ENCODE data around the gene EFEMP2.

DNA sequence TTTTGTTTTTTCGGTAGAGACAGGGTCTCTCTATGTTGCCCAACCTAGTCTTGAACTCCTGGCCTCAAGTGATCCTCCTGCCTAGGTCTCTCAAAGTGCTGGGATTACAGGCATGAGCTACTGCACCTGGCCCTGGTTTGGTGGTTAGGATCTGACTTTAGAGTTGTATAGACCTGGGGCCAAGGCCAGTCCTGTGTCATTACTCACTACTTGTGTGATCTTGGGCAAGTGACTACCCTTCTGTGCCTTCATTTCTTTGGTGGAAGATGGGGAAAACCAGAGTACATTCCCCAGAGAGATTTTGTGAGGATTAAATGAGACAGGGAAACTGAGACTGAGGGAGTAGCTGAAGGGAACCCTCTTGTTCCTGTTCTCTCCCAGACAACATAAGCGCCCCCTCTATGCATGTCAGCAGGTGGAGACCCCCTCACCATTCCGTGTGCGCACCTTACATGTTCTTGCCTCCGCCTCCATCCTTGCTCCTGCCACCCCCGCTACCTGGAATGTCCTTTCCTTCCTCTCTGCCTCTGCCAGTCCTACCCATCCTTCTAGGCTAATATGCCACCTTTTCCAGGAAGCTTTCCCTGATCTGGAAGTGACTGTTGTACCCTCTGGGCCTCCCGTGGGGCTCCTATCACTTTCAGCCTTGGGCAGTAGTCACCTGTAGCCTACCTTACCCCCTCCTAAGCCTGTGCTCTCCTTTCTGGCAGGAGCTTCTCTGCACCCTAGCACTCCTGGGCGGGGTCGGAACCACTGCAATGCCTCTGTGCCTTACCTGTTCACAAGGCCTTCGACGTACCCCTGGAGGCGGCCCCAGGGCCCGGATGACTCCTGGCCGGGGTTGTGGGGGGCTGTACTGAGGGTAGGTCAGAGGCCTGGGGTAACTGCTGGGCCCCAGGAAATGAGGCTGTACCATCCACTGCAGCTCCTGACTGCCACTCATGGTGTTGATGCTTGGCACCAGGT, 23.7 kb upstream of the EFEMP2 start:
- TF ChIP-seq CTCF (IDR thresholded peaks at IDR 0.05) = no peak
- no peak for TF ChIP-seq POLR2AphosphoS5 (IDR thresholded peaks at IDR 0.05)
- TF ChIP-seq POLR2A (IDR thresholded peaks at IDR 0.05) = no peak
